SK-N-SH treated with all-trans-retinoic acid at 6 μM for 48 hours (cell line): ENCODE results near the gene GREB1L.

ENCODE experiments used
- ATAC-seq: fragments of 200-7000 bp; cut with Tn5 transposase; 3 replicates; pipeline ENCODE4 v1.9.1; 2020; ENCODE audit warnings: mild to moderate bottlenecking, moderate library complexity
- ARNTL ChIP-seq: fragments of 450-650 bp; formaldehyde crosslinking; IDR thresholded peaks from 2 replicates; pipeline ENCODE4 v1.5.0; 2020; ENCODE audit warnings: low read depth, mild to moderate bottlenecking, moderate library complexity, borderline replicate concordance
- BACH2 ChIP-seq: fragments of 250-450 bp; sonication (Bioruptor Pico); IDR thresholded peaks from 2 replicates; pipeline ENCODE4 v1.9.0; 2021; ENCODE audit warnings: mild to moderate bottlenecking, borderline replicate concordance
- CREB5 ChIP-seq: fragments of 250-450 bp; sonication (Bioruptor Pico); IDR thresholded peaks from 2 replicates; pipeline ENCODE4 v1.5.1; 2020; ENCODE audit warnings: low read depth, mild to moderate bottlenecking, moderate library complexity
- CSDC2 ChIP-seq: fragments of 250-450 bp; sonication (Bioruptor Pico); IDR thresholded peaks from 2 replicates; pipeline ENCODE4 v1.5.0; 2020; ENCODE audit warnings: mild to moderate bottlenecking, moderate library complexity
- CSRNP3 ChIP-seq: fragments of 250-450 bp; sonication (Bioruptor Pico); IDR thresholded peaks from 2 replicates; pipeline ENCODE4 v1.5.1; 2021; ENCODE audit warnings: mild to moderate bottlenecking, moderate library complexity
- ESRRG ChIP-seq: fragments of 250-450 bp; sonication (Bioruptor Pico); IDR thresholded peaks from 2 replicates; pipeline ENCODE4 v1.6.1; 2021; ENCODE audit warnings: mild to moderate bottlenecking
- GLIS3 ChIP-seq: fragments of 250-450 bp; sonication (Bioruptor Pico); IDR thresholded peaks from 2 replicates; pipeline ENCODE4 v1.5.0; 2020; ENCODE audit warnings: mild to moderate bottlenecking, moderate library complexity
- ISL1 ChIP-seq: fragments of 250-450 bp; sonication (Bioruptor Pico); IDR thresholded peaks from 2 replicates; pipeline ENCODE4 v2.1.2; 2022; ENCODE audit warnings: mild to moderate bottlenecking, moderate library complexity
- OSR1 ChIP-seq: fragments of 250-450 bp; sonication (Bioruptor Pico); IDR thresholded peaks from 2 replicates; pipeline ENCODE4 v1.8.0; 2022; ENCODE audit warnings: moderate library complexity, mild to moderate bottlenecking, inconsistent platforms
- PATZ1 ChIP-seq: fragments of 250-450 bp; sonication (Bioruptor Pico); IDR thresholded peaks from 2 replicates; pipeline ENCODE4 v1.8.0; 2020; ENCODE audit warnings: mild to moderate bottlenecking, moderate library complexity, borderline replicate concordance
- POU6F1 ChIP-seq: fragments of 250-450 bp; sonication (Bioruptor Pico); IDR thresholded peaks from 2 replicates; pipeline ENCODE4 v1.8.0; 2021; ENCODE audit warnings: low read depth, mild to moderate bottlenecking, moderate library complexity, borderline replicate concordance
- PPARA ChIP-seq: fragments of 250-450 bp; sonication (Bioruptor Pico); IDR thresholded peaks from 2 replicates; pipeline ENCODE4 v1.5.0; 2020; ENCODE audit warnings: mild to moderate bottlenecking, borderline replicate concordance
- RARB ChIP-seq: fragments of 250-450 bp; sonication (Bioruptor Pico); IDR thresholded peaks from 2 replicates; pipeline ENCODE4 v1.8.0; 2021; ENCODE audit warnings: mild to moderate bottlenecking, moderate library complexity
- SNAI2 ChIP-seq: fragments of 250-450 bp; sonication (Bioruptor Pico); IDR thresholded peaks from 2 replicates; pipeline ENCODE4 v1.5.0; 2020; ENCODE audit warnings: mild to moderate bottlenecking, moderate library complexity
- TCF4 ChIP-seq: fragments of 250-450 bp; sonication (Bioruptor Pico); IDR thresholded peaks from 2 replicates; pipeline ENCODE4 v1.8.0; 2021; ENCODE audit warnings: mild to moderate bottlenecking, moderate library complexity, borderline replicate concordance
- TSHZ2 ChIP-seq: fragments of 250-450 bp; sonication (Bioruptor Pico); IDR thresholded peaks from 2 replicates; pipeline ENCODE4 v1.5.0; 2020; ENCODE audit warnings: mild to moderate bottlenecking, moderate library complexity
- ZC3H10 ChIP-seq: fragments of 250-450 bp; sonication (Bioruptor Pico); IDR thresholded peaks from 2 replicates; pipeline ENCODE4 v1.5.1; 2021; ENCODE audit warnings: mild to moderate bottlenecking, moderate library complexity
- ZFP3 ChIP-seq: fragments of 250-450 bp; sonication (Bioruptor Pico); IDR thresholded peaks from 2 replicates; pipeline ENCODE4 v1.5.0; 2020; ENCODE audit warnings: mild to moderate bottlenecking, moderate library complexity
- ZFP30 ChIP-seq: fragments of 450-650 bp; formaldehyde crosslinking; IDR thresholded peaks from 2 replicates; pipeline ENCODE4 v1.5.0; 2022; ENCODE audit warnings: mild to moderate bottlenecking, moderate library complexity
- ZNF565 ChIP-seq: fragments of 450-650 bp; formaldehyde crosslinking; conservative IDR thresholded peaks from 2 replicates; pipeline ENCODE4 v1.5.0; 2020; ENCODE audit warnings: low read depth, mild to moderate bottlenecking, moderate library complexity
- ZNF70 ChIP-seq: fragments of 450-650 bp; formaldehyde crosslinking; IDR thresholded peaks from 2 replicates; pipeline ENCODE4 v1.5.0; 2020; ENCODE audit warnings: mild to moderate bottlenecking, moderate library complexity
- ZNF8 ChIP-seq: fragments of 450-650 bp; formaldehyde crosslinking; IDR thresholded peaks from 2 replicates; pipeline ENCODE4 v1.5.0; 2020; ENCODE audit warnings: mild to moderate bottlenecking, moderate library complexity

GREB1L gene

GRCh38 chr18:21458310-21458709 is 216.3 kb downstream of the GREB1L start (continued):
- TF ChIP-seq CSRNP3 (CRISPR knock-in tag) (no peak), ESRRG (CRISPR knock-in tag) (no peak), ARNTL (CRISPR knock-in tag) (no peak), ISL1 (CRISPR knock-in tag) (no peak), POU6F1 (CRISPR knock-in tag) (no peak), CSDC2 (no peak), ZNF565 (no peak)
- TF ChIP-seq, all 23 proteins: peak for 0

- TF ChIP-seq GLIS3: no peak
- no peak for TF ChIP-seq CREB5 (CRISPR knock-in tag)
- no peak for TF ChIP-seq ZFP30 (CRISPR knock-in tag)
- TF ChIP-seq CSRNP3 (CRISPR knock-in tag): no peak
- TF ChIP-seq POU6F1 (CRISPR knock-in tag): no peak
- no peak for TF ChIP-seq TSHZ2
- no peak for TF ChIP-seq CSDC2
- no peak for TF ChIP-seq RARB (CRISPR knock-in tag)
- TF ChIP-seq BACH2: no peak
- TF ChIP-seq OSR1 (CRISPR knock-in tag): no peak
- no peak for TF ChIP-seq ZNF70 (CRISPR knock-in tag)
- no peak for TF ChIP-seq ARNTL (CRISPR knock-in tag)
- TF ChIP-seq SNAI2: no peak
- TF ChIP-seq PATZ1 (CRISPR knock-in tag): no peak
- no peak for ATAC-seq
Measured at GRCh38 chr18:21458788-21459187, 216.8 kb downstream of the GREB1L start.

- ATAC-seq: no peak
- no peak for TF ChIP-seq ZNF8
- no peak for TF ChIP-seq ZFP3 (CRISPR knock-in tag)
- TF ChIP-seq CSDC2: no peak
- TF ChIP-seq ZC3H10 (CRISPR knock-in tag): no peak
- no peak for TF ChIP-seq BACH2
- no peak for TF ChIP-seq POU6F1 (CRISPR knock-in tag)
- TF ChIP-seq SNAI2: no peak
- TF ChIP-seq OSR1 (CRISPR knock-in tag): no peak
- TF ChIP-seq PPARA (CRISPR knock-in tag): no peak
- no peak for TF ChIP-seq ESRRG (CRISPR knock-in tag)
- no peak for TF ChIP-seq ZNF565
- TF ChIP-seq TCF4: no peak
Measured at GRCh38 chr18:21459706-21460286, 217.8 kb downstream of the GREB1L start.
